Fibroblast of pulmonary artery (primary cell): ENCODE data around the gene FBLN1.

ENCODE experiments used
- DNase-seq: peaks from one replicate; pipeline ENCODE4 v3.0.0-alpha.2; 2010; ENCODE audit warnings: low read depth
- H3K4me3 ChIP-seq: replicated peaks from 2 replicates; pipeline ENCODE4 v1.5.1; 2011; ENCODE audit warnings: low read depth, mild to moderate bottlenecking, control low read depth, low read length, moderate library complexity
- TF ChIP-seq, protein P1 (sequence below): IDR thresholded peaks from 2 replicates; pipeline ENCODE4 v1.5.1; 2011; ENCODE audit warnings: mild to moderate bottlenecking, control low read depth, low read length, inconsistent platforms; ENCODE audit errors: missing control alignments

FBLN1 gene

DNA sequence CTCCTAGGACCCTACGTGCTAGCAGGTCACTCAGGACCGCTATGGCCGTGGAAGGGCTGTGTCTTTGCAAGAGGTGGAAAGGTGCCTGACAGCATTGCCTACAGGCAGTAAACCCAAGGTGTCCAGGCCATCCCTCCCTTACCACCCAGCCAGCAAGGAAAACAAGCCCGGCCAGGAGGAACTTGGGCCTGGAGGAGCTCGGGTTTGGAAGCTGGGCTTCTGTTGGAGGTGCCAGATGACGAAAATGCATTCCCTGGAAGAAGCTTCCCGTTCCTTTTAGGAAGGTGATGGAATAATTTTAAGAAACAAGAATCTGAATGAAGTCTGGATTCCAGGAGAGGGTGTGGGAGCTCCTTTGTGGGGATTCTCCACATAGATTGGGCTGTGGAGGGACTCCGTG is 23.6 kb downstream of the FBLN1 start:
- no peak overlapping the region for H3K4me3 ChIP-seq
- no peak for DNase-seq
- TF ChIP-seq, protein P1, sequence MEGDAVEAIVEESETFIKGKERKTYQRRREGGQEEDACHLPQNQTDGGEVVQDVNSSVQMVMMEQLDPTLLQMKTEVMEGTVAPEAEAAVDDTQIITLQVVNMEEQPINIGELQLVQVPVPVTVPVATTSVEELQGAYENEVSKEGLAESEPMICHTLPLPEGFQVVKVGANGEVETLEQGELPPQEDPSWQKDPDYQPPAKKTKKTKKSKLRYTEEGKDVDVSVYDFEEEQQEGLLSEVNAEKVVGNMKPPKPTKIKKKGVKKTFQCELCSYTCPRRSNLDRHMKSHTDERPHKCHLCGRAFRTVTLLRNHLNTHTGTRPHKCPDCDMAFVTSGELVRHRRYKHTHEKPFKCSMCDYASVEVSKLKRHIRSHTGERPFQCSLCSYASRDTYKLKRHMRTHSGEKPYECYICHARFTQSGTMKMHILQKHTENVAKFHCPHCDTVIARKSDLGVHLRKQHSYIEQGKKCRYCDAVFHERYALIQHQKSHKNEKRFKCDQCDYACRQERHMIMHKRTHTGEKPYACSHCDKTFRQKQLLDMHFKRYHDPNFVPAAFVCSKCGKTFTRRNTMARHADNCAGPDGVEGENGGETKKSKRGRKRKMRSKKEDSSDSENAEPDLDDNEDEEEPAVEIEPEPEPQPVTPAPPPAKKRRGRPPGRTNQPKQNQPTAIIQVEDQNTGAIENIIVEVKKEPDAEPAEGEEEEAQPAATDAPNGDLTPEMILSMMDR, result no peak

- no peak for DNase-seq
- TF ChIP-seq, protein P1, result no peak
- no peak overlapping the region for H3K4me3 ChIP-seq
Measured at GRCh38 chr22:45526768-45527360, 24.2 kb downstream of the FBLN1 start.

- DNase-seq, result no peak
- H3K4me3 ChIP-seq, result no peak overlapping the region
- TF ChIP-seq, protein P1, result no peak
Measured at GRCh38 chr22:45527456-45527855, 24.8 kb downstream of the FBLN1 start.

GRCh38 chr22:45528046-45528445 is 25.4 kb downstream of the FBLN1 start:
- no peak overlapping the region for H3K4me3 ChIP-seq
- no peak for DNase-seq
- TF ChIP-seq, protein P1, result no peak

DNA sequence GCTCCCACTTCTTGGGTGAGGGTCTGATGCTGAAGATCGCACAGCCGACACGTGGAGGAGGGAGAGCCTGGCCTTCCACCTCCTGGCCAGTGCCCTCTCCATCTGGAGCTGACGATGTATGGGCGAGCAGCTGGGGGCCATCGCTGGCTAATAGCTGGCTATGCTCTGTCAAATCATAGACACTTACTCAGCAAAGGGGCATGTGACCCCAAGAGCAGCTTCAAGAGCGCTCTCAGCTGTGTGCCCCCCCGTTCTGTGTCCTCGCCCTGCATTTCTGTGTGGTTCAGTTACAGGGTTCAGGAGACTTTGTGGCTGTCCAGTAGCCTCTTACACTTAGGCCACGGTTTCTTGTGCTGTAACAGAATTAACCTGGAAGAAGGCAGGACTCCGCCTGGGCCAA is 26.4 kb downstream of the FBLN1 start:
- DNase-seq, result no peak
- TF ChIP-seq, protein P1, result no peak
- H3K4me3 ChIP-seq, result no peak overlapping the region

DNA sequence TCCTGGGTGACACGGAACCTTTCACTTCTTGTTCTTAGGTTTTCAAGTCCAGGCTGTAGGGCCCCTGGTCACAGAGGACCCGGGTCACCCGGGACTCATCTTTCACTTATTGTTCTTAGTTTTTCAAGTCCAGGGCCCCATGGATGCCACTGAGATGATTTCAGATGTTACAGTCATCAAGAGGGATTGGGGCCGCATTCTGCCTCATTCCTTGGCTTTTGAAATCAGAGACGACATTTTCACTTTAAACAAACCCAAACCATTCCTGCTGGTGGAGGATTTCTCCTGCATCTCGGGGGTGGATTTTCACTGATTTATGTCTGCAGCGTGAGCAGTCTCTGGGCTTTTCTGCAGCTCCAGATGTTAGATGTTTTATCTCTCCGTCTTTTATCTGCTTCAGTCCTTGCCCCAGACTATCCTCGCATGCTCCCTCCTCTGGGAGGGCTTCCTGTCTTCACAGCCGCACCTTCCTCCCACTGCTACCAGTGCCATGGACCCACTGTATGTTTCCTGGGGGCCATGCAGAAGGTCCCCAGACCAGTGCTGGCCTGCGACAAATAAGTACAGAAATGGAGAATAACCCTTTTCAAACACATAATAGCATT is 27.4 kb downstream of the FBLN1 start:
- no peak overlapping the region for H3K4me3 ChIP-seq
- TF ChIP-seq, protein P1, result no peak
- DNase-seq, result no peak
